Astrocyte of the cerebellum (primary cell): ENCODE measurements around the gene TSPAN14.
"Not testable (repeated sequence)": the region's sequence is repeated elsewhere in the genome, so short reads cannot be mapped to it uniquely, and the experiment has no call there.

Source experiments
- DNase-seq: peaks from one replicate; pipeline ENCODE4 v3.0.0-alpha.2; 2011; ENCODE audit warnings: low read depth
- H3K4me3 ChIP-seq: 2 replicates; pipeline ENCODE4 v1.5.1; 2011; ENCODE audit warnings: mild to moderate bottlenecking, low read depth, low read length, moderate library complexity
- CTCF ChIP-seq: IDR thresholded peaks from 2 replicates; pipeline ENCODE4 v1.5.1; 2012; ENCODE audit warnings: low read length, low read depth, moderate library complexity, mild to moderate bottlenecking; ENCODE audit errors: missing control alignments
- in situ Hi-C: cut with HindIII; loops from 2 replicates; pipeline ENCODE4 v1.10.0; 2017; ENCODE audit warnings: low sequenced_read_pairs

Gene TSPAN14

GRCh38 chr10:80413271-80413996, 40.7 kb upstream of the TSPAN14 start:
- no peak overlapping the region for H3K4me3 ChIP-seq
- DNase-seq = no peak
- in situ Hi-C loops = no loop called here
- TF ChIP-seq CTCF = no peak

GRCh38 chr10:80414142-80414895, 39.8 kb upstream of the TSPAN14 start:
- no peak for TF ChIP-seq CTCF
- DNase-seq = no peak
- in situ Hi-C loops = no loop called here
- no peak overlapping the region for H3K4me3 ChIP-seq

- no peak for TF ChIP-seq CTCF
- in situ Hi-C loops = no loop called here
- no peak for DNase-seq
- H3K4me3 ChIP-seq = no peak overlapping the region
Observed at GRCh38 chr10:80415734-80416478, 38.2 kb upstream of the TSPAN14 start.

- no peak for TF ChIP-seq CTCF
- H3K4me3 ChIP-seq = no peak overlapping the region
- in situ Hi-C loops = no loop called here
- peak; percentile 49 for DNase-seq
Observed at GRCh38 chr10:80416479-80417098, 37.5 kb upstream of the TSPAN14 start.

- H3K4me3 ChIP-seq, in situ Hi-C loops, DNase-seq: not testable (repeated sequence)
Observed at GRCh38 chr10:80417256-80417655, 36.9 kb upstream of the TSPAN14 start.

- no peak for DNase-seq
- no peak for TF ChIP-seq CTCF
- in situ Hi-C loops = no loop called here
- H3K4me3 ChIP-seq = no peak overlapping the region
Observed at GRCh38 chr10:80421050-80421706, 32.9 kb upstream of the TSPAN14 start.
